IPS DF 4.7 (cell line): ENCODE measurements around the gene EMILIN1.

Experiments used
- DNase-seq: peaks from one replicate; pipeline ENCODE4 v3.0.0-alpha.2; 2013; ENCODE audit warnings: low spot score; ENCODE audit errors: extremely low read depth

Gene EMILIN1

DNA sequence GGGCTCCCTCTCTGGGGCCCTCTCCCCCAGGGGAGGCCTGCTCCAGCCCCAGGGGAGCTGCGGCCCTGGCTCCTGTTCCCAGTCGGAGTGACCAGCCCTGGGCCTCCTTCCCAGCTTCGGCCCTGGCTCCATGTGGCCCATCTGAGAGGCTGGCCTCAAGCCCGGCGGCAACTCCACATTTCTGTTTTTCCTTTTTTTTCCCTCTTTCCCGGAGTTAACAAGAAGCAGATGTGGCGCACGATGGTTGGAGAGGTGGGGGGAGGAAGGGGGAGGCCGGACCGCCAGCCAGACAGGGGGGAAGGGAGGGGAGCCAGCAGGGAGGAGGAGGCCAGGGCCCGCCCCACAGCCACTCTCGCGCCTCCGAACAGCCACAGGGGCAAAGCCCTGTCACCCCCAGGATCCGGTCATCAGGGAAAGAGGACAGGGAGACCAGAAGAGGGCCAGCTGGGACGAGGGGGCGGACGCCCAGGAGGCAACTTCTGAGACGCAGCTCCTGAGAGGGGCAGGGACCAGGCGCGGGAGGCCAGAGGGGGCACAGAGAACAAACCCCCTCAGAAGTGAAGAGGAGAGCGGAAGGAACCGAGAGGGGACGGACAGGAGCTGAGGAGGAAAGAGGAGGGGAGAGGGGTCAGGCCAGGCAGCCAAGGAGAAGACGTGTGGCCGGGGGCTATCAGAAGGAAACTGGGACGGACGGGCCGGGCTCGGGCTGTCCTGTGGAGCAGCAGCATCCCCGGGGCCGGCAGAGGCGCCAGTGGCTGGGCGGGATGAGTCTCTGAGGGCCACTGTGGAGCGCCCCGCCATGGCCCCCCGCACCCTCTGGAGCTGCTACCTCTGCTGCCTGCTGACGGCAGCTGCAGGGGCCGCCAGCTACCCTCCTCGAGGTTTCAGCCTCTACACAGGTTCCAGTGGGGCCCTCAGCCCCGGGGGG lies at the start of gene EMILIN1:
Gene EMILIN1, plus strand, starts transcription at position 349 of the 928 bp plus-strand sequence. Its CDS starts 451 bp downstream, at position 800.
- no peak for DNase-seq

DNA sequence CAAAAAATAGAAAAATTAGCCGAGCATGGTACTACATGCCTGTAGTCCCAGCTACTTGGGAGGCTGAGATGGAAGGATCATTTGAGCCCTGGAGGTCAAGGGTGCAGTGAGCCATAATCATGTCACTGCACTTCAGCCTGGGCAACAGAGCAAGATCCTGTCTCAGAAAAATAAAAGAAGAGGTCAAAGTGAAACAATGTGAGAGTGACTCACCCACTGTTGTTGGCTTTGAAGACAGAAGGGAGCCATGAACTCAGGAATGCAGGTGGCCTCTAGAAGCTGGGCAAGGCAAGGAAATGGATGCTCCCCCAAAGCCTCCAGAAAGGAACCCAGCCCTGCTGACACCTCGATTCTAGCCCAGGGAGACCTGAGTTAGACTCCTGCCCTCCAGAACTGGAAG lies 49.4 kb upstream of the EMILIN1 start:
- no peak for DNase-seq

DNA sequence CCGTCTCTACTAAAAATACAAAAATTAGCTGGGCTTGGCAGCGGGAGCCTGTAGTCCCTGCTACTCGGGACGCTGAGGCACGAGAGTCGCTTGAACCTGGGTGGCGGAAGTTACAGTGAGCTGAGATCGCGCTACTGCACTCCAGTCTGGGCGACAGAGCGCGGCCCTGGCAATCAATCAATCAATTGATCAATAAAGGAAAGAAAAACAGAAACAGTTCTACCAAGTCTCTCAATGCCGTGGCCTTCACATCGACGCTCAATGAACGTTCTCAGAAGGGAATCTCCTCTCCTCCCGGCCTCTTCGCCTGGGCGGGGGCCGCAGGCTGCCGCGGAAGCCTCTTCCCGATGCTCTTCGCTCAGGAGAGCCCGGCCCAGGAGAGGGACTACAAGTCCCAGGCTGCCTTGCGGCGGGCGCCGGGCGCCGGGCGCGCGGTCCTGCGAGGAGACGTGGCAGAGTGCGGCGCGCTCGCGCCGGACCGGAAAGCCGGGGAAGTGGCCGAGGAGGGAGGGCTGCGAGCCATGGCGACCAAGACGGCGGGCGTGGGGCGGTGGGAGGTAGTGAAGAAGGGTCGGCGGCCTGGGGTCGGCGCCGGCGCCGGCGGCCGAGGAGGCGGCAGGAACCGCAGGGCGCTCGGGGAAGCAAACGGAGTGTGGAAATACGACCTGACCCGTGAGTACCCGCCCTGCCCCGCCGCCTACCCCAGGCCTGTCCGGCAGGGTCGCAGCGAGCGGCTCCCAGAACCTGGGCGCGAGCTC lies 45.7 kb upstream of the EMILIN1 start, which contains the start of gene TMEM214:
Gene TMEM214, plus strand, starts transcription at position 471 of the 758 bp plus-strand sequence. Its CDS starts 51 bp downstream, at position 522.
- DNase-seq, result no peak

DNA sequence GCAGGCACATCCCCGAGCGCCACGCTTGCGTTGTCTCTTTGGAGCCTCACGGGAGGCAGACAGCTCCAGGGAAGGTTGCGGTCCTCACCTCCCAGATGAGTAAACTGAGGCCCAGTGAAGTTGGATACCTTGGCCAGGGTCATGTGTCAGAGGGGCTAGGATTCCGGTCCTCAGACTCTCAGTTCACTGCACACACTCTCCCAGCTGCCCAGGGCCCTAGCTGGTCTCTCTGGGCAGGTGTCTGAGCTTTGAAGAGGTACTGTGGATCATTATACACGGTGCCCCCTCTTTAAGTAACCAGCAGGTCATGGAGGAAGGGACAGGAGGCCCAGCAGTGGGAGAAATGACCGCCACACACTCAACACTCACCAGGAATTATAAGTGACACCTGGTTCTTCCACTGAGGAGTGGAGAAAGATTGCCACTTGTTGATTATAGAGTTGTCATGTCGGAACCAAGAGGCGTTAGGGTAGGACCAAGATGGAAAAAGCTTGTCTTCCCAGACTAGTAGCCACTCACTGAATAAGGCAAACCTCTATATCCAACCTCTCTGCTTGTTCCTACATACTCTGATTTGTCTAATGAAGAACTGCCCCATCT lies 45.1 kb upstream of the EMILIN1 start:
- no peak for DNase-seq

- no peak for DNase-seq
Observed at GRCh38 chr2:27038012-27038411, 40.4 kb upstream of the EMILIN1 start.

GRCh38 chr2:27038631-27039339 lies 39.6 kb upstream of the EMILIN1 start:
- no peak for DNase-seq

- DNase-seq, result no peak
Observed at GRCh38 chr2:27039426-27039825, 39.0 kb upstream of the EMILIN1 start.

DNA sequence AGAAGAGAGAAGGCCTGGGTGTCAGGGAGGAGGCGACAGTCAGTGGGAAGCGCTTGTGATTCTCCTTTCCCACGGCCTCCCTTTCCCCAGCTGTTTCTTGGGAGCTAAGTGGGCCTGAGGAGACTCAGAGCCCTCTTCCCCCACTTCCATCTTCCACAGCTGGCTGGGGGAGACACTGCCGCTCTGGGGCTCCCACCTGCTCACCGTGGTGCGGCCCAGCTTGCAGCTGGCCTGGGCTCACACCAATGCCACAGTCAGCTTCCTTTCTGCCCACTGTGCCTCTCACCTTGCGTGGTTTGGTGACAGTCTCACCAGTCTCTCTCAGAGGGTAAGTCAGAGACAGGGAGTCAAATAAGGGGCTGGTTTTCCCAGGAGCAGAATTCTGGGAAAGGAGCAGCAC lies 38.5 kb upstream of the EMILIN1 start:
- DNase-seq, result no peak

DNA sequence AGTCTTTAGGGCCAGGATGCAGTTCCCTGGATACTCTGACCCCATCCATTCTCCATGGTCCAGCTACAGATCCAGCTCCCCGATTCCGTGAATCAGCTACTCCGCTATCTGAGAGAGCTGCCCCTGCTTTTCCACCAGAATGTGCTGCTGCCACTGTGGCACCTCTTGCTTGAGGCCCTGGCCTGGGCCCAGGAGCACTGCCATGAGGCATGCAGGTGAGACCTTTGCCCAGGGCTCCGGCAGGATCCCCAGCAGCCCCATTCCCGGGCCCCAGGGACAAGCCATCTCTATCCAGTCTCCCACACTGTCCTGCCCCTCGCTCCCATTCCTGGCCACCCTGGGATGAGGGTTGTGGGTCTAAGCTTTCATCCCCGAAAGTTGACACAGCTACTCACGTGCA lies 38.1 kb upstream of the EMILIN1 start:
- no peak for DNase-seq

DNA sequence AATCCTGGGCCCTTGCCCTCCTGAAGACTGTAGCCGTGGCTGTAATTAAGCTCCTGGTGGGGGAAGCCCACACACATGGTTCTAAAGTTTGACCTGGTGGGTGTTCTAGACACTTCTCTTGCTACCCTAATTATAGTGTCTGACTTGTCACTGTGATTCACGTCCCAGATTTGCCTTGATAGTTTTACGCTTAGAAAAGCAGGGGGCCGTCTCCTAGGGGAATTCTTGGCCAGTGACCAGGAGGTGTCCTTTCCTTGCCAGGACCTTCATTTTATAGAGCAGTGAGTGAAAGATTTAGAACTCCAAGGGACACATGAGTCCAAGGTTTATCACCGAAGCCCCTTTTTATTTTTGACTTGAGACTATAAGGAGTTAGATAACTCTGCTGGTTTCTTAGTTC lies 36.7 kb upstream of the EMILIN1 start:
- no peak for DNase-seq

DNA sequence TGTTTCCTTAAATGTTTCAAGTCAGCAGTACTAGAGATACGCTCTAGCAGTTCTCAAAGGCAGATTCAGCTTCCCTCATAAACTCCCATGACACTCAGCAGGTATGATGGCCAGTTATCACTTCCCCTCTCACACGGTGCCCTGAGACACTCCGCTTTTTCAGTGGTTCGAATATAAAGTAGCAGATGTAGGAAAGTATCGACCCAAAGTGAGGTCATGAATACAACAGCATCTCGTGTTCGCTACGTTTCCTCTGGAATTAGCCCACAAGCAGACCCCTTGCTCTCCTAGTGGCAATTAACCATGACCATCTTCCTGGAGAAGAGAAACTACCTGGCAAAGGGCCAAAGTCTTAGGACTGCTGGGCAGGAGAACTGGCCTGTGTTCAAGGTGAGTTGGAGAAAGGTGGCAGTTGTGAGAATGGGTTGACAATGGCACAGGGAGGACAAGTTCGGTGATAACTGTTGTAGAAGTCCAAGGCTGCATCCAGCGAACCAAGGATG lies 36.2 kb upstream of the EMILIN1 start:
- no peak for DNase-seq

DNA sequence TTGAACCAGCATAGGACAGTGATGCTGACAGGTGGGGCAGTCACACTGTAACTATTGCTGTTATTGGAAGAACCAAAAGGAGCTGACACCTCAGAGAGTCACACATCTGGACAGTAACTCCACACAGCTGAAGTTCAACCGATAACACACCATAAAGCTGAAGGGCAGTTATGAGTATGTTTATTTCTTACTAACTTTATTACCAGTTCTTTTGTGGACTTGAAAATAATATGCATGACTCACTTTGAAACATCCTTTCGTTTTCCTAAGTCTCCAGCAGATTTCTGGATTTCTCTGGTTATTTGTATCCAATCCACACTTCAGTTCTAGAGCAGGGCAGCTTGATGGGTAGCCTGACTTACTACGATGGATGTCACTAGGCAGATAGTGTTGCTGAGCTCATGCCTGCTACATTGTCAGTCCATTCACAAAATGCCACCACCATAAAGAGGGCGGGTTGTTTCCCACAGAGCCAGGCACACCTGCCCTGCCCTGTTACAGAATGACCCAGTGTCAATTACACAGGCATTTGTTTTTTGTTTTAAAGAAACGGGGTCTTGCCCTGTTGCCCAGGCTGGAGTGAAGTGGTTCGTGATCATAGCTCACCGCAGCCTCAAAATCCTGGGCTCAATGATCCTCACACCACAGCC lies 35.3 kb upstream of the EMILIN1 start:
- DNase-seq, result no peak

DNA sequence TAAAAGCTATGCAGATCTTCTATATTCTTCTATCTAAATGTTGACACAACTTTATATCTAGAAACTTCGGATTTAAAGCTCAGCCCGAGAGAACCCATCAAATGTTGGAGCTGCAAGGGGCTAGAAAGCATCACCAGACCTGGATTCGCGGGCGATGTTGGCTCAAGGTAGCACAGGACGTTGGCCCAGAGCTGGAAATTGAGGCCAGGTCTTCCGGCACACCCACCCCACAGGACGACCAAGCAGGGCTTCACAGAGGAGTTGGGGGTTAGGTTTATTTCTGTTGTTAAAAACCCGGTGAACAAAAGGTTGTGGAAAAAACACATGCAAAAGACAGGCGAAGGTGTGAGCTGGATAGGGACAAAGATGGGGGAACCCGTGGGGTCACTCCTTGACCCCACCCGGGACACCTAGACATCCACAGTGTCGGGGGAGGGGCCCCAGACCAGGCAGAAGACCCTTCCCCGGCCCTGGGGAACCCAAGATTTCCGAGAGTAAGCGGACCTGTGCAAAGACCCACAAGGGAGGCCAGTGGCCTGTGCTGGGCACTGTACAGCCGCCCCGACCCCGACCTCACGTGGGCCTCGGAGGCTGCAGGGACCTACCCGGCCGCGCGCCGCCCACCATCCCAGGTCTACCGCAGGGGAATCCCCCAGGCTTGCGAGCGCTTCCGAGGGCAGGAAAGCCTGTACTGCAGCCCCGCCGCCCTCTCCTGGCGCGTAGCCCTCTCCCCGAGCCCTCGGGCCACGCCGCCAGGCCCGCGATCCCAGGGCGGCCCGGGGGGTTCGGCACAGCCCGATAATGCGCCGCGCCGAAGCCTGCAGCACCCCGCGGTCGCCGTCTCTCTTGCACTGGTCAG lies 28.8 kb upstream of the EMILIN1 start:
- DNase-seq, result no peak

- peak; percentile 78 for DNase-seq
Observed at GRCh38 chr2:27050281-27050995, 28.0 kb upstream of the EMILIN1 start.

DNA sequence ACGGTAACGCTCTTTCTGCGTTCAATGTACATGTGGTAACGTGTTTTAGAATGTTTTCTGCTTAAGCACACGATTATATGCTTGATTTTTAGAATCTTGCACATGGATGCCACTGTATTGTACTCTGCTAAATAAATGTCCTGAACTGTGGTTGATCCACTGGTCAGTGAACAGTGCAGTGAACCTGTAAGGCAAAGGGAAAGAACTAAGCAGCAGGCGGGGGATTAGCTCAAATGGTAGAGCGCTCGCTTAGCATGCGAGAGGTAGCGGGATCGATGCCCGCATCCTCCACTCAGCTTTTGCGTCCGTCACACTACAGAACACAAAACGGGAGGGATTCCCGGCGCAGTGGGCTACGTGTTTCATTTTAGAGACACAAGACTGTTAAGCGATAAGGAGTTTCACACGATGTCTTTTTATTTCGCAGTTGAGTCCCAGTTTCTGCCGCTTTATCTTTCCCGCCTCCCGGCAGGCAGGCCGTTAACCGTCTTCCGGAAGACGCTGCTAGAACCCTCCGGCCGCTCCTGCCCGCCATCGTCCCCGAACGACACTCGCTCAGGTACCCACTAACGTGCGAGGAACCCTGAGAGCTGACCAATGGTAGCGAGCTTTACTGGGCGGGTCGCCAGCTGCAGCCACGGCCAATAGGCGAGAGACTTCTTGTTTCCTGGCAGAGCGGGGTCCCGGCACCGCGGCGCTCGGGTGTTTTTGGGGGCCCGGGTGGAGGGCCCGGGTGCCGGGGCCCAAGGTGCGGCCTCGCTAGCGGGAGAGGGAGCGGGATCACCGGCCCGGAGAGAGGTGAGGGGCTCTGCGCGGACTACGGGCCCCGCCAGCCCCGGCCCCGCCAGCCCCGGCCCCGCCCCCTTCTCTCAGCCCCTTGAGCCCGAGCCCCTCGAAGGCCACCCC lies 27.2 kb upstream of the EMILIN1 start, which contains the start of gene AGBL5:
Gene AGBL5, plus strand, starts transcription at position 673 of the 906 bp plus-strand sequence. CDS start 1,291 bp downstream, outside the sequence.
- peak; percentile 87 for DNase-seq

- no peak for DNase-seq
Observed at GRCh38 chr2:27051902-27052645, 26.3 kb upstream of the EMILIN1 start.

DNA sequence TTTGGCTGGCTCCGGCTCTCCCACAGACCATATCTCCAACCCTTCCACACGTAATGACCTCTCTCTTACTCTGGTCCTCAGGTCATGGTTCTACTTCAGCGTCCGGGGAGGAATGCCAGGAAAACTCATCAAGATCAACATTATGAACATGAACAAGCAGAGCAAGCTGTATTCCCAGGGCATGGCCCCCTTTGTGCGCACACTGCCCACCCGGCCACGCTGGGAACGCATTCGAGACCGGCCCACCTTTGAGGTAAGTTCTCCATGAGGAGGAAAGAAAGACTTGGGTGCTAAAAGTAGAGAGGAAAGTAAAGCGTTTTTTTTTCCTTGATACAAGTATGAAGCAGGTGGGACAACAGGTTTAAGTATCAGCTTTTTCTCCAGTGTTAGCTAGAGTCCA lies 25.1 kb upstream of the EMILIN1 start:
- no peak for DNase-seq
